Bone marrow (tissue), 2 donors: ENCODE results near the gene CARD11.
"Not testable (repeated sequence)": the region's sequence is repeated elsewhere in the genome, so short reads cannot be mapped to it uniquely, and the experiment has no call there.

Experiments used
- DNase-seq, 2 donors: peaks; one replicate each; lab custom pipeline; 2025; lab: John Stamatoyannopoulos, UW

Gene CARD11

GRCh38 chr7:3064067-3064466, 20.4 kb upstream of the CARD11 start:
- no peak for DNase-seq

- no peak for DNase-seq
Measured at GRCh38 chr7:3063016-3063753, 19.5 kb upstream of the CARD11 start.

DNA sequence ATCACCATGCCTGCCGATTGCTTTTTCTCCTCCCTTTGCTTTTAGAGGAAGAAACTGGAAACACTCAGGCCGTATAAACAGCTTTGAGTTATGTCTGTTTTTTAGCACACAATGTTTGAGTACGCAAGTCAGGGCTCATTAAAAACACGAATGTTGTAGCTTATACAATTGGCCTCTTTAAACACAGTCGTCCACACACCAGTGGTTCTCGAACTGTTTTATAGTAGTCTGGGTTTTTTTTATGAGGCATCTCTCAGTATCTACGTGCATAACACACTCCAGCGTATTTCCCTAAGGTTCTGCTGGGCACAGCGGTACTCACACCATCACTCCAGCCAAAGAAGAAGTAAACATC, 13.4 kb upstream of the CARD11 start:
- DNase-seq: no peak

- no peak for DNase-seq
Measured at GRCh38 chr7:3056234-3057065, 12.8 kb upstream of the CARD11 start.

DNA sequence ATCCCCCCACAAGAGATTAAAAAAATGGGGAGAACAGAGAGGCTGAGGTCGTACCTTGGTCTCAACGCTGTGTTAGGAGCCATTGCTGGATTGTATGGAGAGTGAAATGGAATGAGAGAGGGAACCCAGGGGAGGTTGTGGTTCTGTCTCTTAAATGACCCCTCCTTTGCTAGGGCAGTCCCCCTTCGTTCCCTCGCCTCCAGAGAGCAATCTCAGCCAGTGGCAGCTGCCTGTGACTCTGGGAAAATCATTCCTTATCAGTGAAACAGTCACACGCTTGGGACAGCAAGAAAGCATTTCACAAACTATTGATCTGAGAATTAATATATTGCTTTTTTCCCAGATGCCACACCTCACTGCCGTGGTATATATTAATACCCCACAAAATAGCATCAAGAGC, 12.0 kb upstream of the CARD11 start:
- DNase-seq: no peak

DNA sequence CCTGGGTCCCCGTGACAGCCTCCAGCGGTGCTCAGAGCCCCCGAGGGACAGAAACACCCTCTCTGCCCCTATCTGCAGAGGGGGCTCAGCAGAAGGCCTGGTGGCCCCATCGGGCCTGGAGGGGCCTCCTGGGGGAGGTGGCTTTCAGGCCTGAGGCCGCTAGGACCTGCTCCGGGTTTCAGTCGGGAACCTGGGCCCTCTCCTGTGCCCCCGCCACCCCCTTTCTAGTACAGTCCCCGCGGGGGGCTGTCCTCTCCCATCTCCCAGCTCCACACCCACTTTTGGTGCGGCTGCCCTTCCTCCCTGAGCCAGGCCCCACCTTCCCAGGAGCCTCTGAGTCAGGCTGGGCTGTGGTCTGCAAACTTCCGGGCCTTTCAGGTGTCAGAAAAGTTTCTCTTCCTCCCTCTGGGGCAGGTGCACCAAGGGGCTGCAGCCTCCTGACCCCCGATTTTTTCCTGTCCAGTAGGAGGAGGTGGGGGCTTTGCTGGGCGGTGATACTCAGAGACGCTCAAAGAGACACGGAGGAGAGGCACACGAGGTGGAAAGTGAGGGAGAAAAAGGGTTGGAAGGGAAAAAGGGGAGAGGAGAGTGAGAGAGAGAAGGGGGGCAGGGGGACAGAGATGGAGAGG, 692 bp downstream of the CARD11 start:
- no peak for DNase-seq

GRCh38 chr7:3041986-3042675, 1.5 kb downstream of the CARD11 start:
- DNase-seq: no peak

DNA sequence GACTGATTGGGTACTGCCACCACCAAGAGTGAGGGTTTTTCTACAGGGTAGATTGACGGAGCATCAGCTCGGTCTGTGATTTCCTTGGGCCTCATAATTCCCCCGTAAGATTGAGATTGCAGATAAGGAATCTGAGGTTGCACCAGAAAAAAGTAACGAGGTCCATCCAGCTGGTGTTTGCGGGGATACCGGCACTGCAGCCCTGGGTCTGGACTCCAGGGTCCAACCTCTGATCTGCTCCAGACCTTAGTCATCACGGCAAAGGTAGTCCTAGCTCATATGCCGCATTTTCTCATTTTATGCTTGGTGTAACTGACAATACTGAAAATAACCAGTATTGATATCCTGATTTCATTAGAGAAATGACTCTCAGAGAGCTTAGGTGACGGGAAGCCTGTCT, 3.9 kb downstream of the CARD11 start:
- no peak for DNase-seq

- DNase-seq: not testable (repeated sequence)
Measured at GRCh38 chr7:3038011-3038410, 5.7 kb downstream of the CARD11 start.

DNA sequence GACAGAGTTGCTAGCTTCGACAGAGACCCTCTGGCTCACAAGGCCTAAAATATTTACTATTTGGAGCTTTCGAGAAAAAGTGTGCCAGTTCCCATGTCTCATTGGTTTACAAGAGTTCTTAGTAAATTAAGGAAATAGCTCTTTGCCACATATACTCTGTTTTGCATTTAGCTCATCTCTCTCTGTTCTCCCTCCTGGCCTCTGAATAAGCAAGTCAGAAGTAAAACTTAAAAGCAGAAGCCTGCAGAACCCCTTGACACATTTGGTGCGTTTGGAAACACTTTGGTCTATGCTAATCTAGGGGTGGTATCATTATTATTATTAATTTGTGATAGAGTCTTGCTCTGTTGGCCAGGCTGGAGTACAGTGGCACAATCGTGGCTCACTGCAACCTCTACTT, 6.4 kb downstream of the CARD11 start:
- DNase-seq: no peak

DNA sequence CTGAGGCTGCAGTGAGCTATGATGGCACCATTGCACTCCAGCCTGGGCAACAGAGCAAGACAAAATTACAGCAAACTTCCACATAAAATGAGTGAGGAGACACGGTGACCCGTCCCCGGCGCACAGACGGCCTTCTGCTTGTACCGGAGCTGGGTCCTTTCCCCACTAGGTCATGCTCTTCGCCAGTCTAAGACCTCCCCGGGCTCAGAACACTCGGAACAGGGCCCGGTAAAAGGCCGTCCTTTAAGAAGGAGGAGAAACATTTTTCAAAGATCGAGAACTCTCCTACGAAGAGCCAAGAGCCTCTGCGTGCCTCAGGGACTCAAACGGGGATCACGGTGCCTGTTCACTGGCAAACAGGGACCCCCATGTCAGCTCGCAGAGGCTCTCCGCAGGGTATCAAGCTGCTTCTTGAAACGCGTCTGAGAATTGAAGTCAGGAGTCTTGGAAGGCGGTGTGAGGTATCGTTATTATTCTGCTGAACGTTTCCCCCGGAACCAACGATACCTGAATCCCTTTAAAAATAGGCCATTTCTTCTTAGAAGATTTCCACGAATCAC, 9.0 kb downstream of the CARD11 start:
- DNase-seq: no peak

- DNase-seq: peak in 1 of 2 donors; percentile 2
Measured at GRCh38 chr7:3033581-3033980, 10.1 kb downstream of the CARD11 start.

- no peak for DNase-seq
Measured at GRCh38 chr7:3033136-3033535, 10.5 kb downstream of the CARD11 start.

DNA sequence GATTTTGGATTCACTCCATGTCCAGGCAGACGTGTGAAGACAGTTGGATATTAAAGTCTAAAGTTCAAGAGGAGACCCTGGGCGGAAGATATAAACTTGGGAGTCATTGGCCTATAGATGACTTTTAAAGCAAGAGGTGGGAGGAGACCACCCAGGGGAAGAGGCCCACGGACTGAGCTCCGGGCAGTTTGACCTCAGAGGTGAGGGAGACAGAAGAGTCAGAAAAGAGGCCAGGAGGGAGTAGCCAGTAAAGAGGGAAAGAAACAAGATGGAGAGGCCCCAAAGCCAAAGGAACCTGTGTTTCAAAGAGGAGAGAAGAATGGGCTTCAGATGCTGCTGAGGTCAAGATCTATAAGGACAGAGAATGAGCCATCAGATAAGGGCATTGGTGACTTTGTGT, 11.4 kb downstream of the CARD11 start:
- no peak for DNase-seq

- no peak for DNase-seq
Measured at GRCh38 chr7:3029138-3029537, 14.5 kb downstream of the CARD11 start.

GRCh38 chr7:3028758-3029093, 14.9 kb downstream of the CARD11 start:
- DNase-seq: no peak

DNA sequence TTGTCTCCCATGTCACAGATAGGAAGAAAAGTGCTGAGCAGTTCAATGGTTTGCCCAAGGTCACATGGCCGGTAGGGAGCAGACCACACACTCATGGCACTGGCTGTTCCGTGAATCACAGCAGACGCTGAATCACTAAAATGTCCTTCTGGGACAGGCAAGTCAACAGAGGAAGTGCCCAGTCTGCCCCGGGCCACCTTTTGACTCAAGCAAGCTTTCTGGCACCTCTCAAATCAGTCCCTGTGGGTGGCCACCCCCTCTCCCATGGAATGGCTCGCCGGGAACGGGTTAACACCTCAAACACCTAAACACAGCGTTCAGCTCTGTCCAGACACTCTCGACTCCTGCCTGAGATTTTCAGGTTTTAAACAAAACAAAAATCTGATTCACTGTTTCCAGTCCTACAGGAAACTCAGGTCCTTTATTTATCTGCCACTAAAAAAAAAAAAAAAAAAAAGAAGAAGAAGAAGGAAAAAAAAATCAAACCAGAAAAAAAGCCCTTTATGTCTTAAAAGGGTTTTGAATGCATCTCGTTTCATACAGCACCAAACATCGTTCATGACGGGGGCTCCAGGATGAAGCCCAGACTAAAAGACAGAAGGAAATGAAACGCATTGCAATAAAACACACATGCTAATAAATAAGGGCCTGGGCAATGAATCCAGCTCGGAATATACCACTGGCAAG, 15.5 kb downstream of the CARD11 start:
- DNase-seq: no peak

DNA sequence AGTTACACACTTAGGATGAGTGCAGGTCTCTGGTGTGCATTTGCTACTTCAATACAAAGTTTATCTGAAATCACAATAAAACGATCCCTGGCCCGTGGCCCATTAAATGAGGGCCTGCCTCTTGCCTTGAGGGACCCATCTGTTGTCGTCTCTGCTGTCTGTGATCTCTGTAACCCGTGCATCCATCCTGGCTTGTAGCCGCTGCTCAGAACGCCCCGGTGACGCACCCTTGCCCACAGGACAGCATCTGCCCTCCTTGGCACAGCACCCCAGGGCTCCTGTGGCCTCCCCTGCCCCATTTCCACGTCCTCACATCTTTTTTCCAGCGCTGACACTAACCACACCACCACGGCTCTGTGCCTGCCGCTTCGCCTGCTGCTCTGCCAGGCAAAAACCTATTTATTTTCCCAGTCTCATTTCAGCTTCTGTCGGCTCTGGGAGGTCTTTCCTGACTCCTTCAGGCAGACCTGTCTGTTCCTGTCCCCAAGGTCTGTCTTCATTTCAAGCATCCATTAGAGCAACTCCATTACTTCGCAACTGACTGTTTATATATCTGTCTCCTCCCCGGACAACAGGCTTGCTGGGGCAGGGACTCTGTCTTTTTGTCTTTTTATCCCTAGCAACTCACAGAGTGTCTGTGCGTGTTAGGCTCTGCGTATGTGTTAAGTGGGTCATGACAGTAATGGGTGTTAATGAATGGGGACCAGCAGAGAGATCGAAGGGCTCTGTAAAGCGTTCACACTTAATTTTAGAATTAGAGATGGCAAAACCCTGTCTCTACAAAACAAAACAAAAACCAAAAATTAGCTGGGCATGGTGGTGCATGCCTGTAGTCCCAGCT, 16.4 kb downstream of the CARD11 start:
- no peak for DNase-seq

- no peak for DNase-seq
Measured at GRCh38 chr7:3025616-3026015, 18.1 kb downstream of the CARD11 start.

DNA sequence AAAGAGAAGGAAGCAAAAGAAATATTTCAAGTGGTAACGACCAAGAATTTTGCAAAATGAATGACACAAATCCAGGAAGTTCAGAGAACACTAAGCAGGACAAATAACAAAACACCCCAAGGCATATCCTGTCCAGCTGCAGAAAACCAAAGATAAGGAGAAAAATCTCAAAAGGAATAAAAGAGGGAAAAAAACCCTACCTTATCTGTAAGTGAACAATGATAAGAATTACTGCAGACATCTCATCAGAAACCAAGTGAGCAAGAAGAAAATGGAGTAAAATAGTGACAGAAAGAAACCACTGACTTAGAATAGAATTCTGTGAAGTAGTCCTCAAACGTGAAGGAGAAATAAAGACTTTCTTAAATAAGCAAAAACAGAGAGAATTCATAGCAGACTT, 21.8 kb downstream of the CARD11 start:
- DNase-seq: no peak

GRCh38 chr7:3021224-3021623, 22.4 kb downstream of the CARD11 start:
- DNase-seq: not testable (repeated sequence)
